Right lobe of liver (tissue), 6 donors: ENCODE measurements around the gene ANKS1B. TPM values are rescaled to one million over a fixed set of nuclear protein-coding genes. Genes with fewer than 3 reads are reported as not detected.
A peak's percentile ranks its signal among the peaks of the same experiment; 100 is the strongest.

Experiments
- ATAC-seq, 4 donors: fragments of 200-7000 bp; cut with Tn5 transposase; one replicate each; pipeline ENCODE4 v1.9.1; 2020; ENCODE audit warnings: mild to moderate bottlenecking in 4 of 4, moderate library complexity in 4 of 4
- DNase-seq, 3 donors: peaks; one replicate each; pipeline ENCODE4 v3.0.0-alpha.2; 2020
- H3K27ac ChIP-seq, 3 donors: fragments of 200-600 bp; one replicate each; pipeline ENCODE4 v1.8.0; 2022
- H3K27me3 ChIP-seq, 2 donors: fragments of 200-600 bp; one replicate each; pipeline ENCODE4 v1.8.0; 2022
- H3K36me3 ChIP-seq, 4 donors: fragments of 200-600 bp; sonication (generic) in 1 of 4; one replicate each; pipeline versions ENCODE4 v1.5.1 to v1.8.0; 2017 to 2022; ENCODE audit warnings: control low read depth in 1 of 4
- H3K4me1 ChIP-seq, 4 donors: fragments of 200-600 bp; sonication (generic) in 1 of 4; one replicate each; pipeline versions ENCODE4 v1.5.1 to v1.8.0; 2017 to 2022; ENCODE audit warnings: control low read depth in 1 of 4
- H3K4me3 ChIP-seq, 3 donors: fragments of 200-600 bp; one replicate each; pipeline ENCODE4 v1.8.0; 2022
- H3K9me3 ChIP-seq, 4 donors: fragments of 200-600 bp; sonication (generic) in 1 of 4; one replicate each; pipeline versions ENCODE4 v1.5.1 to v1.8.0; 2017 to 2022; ENCODE audit warnings: control low read depth in 1 of 4
- POLR2A ChIP-seq: fragments of 450-650 bp; IDR thresholded peaks from one replicate; pipeline ENCODE4 v1.6.1; 2017; ENCODE audit warnings: antibody characterized with exemption, mild to moderate bottlenecking
- WGBS: methylation state at CpG from one replicate; pipeline ENCODE4 v1.1.6; 2018; ENCODE audit warnings: low coverage, low lambda C conversion rate; ENCODE audit not compliant: insufficient coverage; ENCODE audit errors: missing lambda C conversion rate; 5-methylcytosine and 5-hydroxymethylcytosine counted together
- intact Hi-C, 2 donors: fragments of 100-400 bp; cut with DNase I; formaldehyde crosslinking; loops; one replicate each; pipeline versions ENCODE4 v1.11.2 to v1.14.1; 2022
- total RNA-seq, 6 experiments: library from RNA; depleted of rRNA in 2 of 6; stranded (reverse); fragments of >200 nt in 2 of 6; fragmentation: NEBNext Ultra II Directional in 3 of 6; extraction: Animal tissue kit (Norgen Biotek cat#: 25700) in 3 of 6; gene quantifications; one replicate each; pipeline versions ENCODE4 v1.1.0 to v1.2.4, GENCODE V29; 2016 to 2023
- TF ChIP-seq, protein P1 (sequence below), 4 donors: fragments of 200-600 bp in 3 of 4; fragments of 450-650 bp in 1 of 4; IDR thresholded peaks; one replicate each; pipeline versions ENCODE4 v1.5.1 to v1.8.0; 2016 to 2022; ENCODE audit warnings: antibody characterized with exemption in 4 of 4, mild to moderate bottlenecking in 2 of 4
- donor health status: DM: no; HTN: yes; CAD: no.
- donor health status: DM: no; HTN: no; CAD: no.
- donor health status: DM: no; HTN: no; CAD: no.
- donor health status: DM: no; HTN: yes; CAD: no.
- donor health status: DM: no; HTN: yes; CAD: no.

Gene ANKS1B
- total RNA-seq, 6 experiments from 2014 or later = 0.17 to 1.9 (median 0.44) TPM; not detected in 1

DNA sequence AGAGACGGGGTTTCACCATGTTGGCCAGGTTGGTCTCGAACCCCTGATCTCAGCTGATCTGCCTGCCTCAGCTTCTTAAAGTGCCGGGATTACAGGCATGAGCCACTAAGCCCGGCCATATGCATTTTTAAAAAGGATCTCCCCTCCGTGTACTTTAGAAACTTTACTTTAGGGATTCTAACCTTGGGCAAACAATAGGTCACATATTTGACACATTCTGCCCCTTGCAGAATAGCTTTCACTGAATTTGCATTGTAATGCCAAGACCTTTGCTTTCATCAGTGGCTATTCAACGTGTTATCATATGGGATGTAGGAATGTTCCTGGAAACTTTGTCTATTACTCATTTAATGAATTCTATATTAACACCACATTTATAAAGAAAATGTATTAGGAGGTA, 11.4 kb upstream of the ANKS1B start:
- Histone ChIP-seq H3K4me1 (no peaks in the 10 kb centered on the region), H3K9me3 (no peaks in the 10 kb centered on the region), H3K27me3 (no peaks in the 10 kb centered on the region), H3K36me3 (no peaks in the 10 kb centered on the region), H3K4me3 (no peak overlapping the region), H3K27ac (no peak overlapping the region)
- WGBS = 44% methylated on average over 6 of the region's 6 CpGs
- intact Hi-C loops = no loop called here
- no peak for DNase-seq
- ATAC-seq = no peak
- no peak for TF ChIP-seq POLR2A
- TF ChIP-seq, protein P1, sequence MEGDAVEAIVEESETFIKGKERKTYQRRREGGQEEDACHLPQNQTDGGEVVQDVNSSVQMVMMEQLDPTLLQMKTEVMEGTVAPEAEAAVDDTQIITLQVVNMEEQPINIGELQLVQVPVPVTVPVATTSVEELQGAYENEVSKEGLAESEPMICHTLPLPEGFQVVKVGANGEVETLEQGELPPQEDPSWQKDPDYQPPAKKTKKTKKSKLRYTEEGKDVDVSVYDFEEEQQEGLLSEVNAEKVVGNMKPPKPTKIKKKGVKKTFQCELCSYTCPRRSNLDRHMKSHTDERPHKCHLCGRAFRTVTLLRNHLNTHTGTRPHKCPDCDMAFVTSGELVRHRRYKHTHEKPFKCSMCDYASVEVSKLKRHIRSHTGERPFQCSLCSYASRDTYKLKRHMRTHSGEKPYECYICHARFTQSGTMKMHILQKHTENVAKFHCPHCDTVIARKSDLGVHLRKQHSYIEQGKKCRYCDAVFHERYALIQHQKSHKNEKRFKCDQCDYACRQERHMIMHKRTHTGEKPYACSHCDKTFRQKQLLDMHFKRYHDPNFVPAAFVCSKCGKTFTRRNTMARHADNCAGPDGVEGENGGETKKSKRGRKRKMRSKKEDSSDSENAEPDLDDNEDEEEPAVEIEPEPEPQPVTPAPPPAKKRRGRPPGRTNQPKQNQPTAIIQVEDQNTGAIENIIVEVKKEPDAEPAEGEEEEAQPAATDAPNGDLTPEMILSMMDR (IDR thresholded peaks at IDR 0.05) = no peak

DNA sequence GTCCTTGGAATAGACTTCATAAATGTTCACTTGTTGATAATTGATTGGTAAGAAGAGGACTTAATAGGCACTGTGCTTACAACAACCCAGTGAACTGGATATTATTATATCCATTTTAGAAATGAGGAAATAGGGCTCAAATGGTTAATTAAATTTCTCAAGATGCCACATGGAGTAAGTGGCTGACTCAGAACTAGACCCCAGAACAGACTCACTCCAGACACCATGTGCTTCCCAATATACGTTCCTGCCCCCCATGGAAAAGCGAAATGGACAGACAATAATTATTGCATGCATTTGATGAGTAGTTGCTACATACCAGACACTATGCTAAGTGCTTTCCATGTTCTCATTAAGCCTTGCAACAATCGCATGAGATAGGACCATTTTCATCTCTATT, 895 bp upstream of the ANKS1B start:
- Histone ChIP-seq H3K4me1 (no peaks in the 10 kb centered on the region), H3K9me3 (no peaks in the 10 kb centered on the region), H3K27ac (no peak overlapping the region), H3K36me3 (no peaks in the 10 kb centered on the region), H3K4me3 (no peak overlapping the region), H3K27me3 (no peaks in the 10 kb centered on the region)
- 70% methylated on average over 3 of the region's 3 CpGs for WGBS
- intact Hi-C loops = no loop called here
- DNase-seq (no peak), ATAC-seq (no peak)
- TF ChIP-seq, protein P1 (IDR thresholded peaks at IDR 0.05) = no peak
- no peak for TF ChIP-seq POLR2A

DNA sequence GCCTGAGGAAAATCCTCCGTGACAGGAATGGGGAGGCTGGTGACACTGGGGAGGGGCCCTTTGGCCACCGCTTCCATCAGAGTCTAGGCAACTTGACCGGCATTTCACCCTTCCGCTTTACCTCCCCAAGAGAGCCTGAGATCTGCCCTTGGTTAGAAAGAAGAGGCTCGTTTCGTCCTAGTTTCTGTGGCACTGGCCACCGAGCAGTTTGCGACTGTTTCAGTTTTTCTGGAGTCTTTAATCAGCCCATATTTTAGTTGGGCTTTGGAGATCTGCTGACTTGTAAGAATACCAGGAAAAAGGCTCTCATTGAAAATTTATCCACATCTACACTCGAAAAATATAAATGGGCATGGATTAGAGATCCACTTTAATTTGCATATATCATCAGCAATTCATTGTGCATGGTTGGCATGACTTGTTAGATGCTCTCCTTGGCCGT, 414 bp upstream of the ANKS1B start:
- ATAC-seq = peak in 1 of 4 donors; percentile 25
- no peaks in the 10 kb centered on the region for H3K27me3 ChIP-seq
- H3K4me1 ChIP-seq = no peaks in the 10 kb centered on the region
- H3K36me3 ChIP-seq = no peaks in the 10 kb centered on the region
- no peak overlapping the region for H3K27ac ChIP-seq
- intact Hi-C loops = no loop called here
- 9% methylated on average over 8 of the region's 10 CpGs for WGBS
- peak overlapping the region; percentile 48 to 53 (median 48) for H3K4me3 ChIP-seq
- DNase-seq = no peak
- no peaks in the 10 kb centered on the region for H3K9me3 ChIP-seq
- no peak for TF ChIP-seq POLR2A
- TF ChIP-seq, protein P1 (IDR thresholded peaks at IDR 0.05) = no peak

DNA sequence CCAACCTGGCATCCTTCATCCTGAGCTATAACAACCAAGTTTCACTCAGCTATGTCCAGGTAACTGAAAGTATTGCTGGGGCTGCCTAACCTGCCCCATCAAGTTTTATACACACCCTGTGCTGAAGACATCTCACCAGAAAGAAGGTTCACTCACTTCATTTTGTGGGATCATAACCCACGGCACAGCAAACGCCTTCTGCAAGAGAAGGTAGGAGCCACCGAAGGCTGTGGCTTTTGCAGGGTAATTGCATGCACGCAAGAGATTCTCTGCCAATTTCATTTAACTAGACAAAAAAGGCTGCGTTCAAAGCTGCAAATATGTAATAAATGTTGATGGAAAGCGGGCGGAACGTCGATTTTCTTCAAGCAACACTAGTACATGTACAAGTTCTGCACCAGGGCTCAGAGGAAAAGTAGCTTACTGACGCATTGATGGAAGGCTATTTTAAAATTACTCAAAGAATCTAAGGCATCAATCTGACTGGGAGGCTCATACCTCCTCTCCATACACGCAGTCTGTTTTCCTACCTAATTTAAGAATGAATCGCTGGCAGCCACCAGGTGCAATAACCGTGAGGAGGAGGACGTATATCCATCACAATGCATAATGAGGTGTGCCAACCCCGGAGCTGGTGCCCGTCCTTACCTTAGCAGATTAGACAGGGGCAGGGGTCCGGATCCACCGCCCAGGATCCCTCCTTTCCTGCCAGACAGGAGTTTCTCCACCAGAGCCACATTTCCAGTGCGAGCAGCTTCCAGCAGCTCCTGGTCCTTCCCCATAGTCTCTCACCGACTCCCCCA, 1.1 kb downstream of the ANKS1B start:
- Histone ChIP-seq H3K4me1 (no peaks in the 10 kb centered on the region), H3K27me3 (no peaks in the 10 kb centered on the region), H3K9me3 (no peaks in the 10 kb centered on the region), H3K4me3 (peak overlapping the region in 2 of 3 donors; percentile 41 to 53), H3K27ac (no peak overlapping the region), H3K36me3 (no peaks in the 10 kb centered on the region)
- intact Hi-C loops = no loop called here
- TF ChIP-seq, protein P1 (IDR thresholded peaks at IDR 0.05) = no peak
- no peak for TF ChIP-seq POLR2A
- ATAC-seq (peak in 3 of 4 donors; percentile 9 to 27 (median 18)), DNase-seq (no peak)
- WGBS = 38% methylated on average over 18 of the region's 20 CpGs
